Neural progenitor cell (in vitro differentiated cells): ENCODE data around the gene DIABLO.

ENCODE experiments used
- CTCF ChIP-seq: fragments of 200-600 bp; sonication (generic); IDR thresholded peaks from 2 replicates; pipeline ENCODE4 v1.5.1; 2017; ENCODE audit warnings: antibody characterized with exemption, mild to moderate bottlenecking
- EZH2 ChIP-seq: fragments of 200-600 bp; sonication (generic); IDR thresholded peaks from 2 replicates; pipeline ENCODE4 v1.6.1; 2017; ENCODE audit warnings: antibody characterized with exemption, mild to moderate bottlenecking, moderate library complexity
- EZH2phosphoT487 ChIP-seq: fragments of 200-600 bp; sonication (generic); IDR thresholded peaks from 2 replicates; pipeline ENCODE4 v1.6.1; 2017; ENCODE audit warnings: antibody characterized with exemption

DNA sequence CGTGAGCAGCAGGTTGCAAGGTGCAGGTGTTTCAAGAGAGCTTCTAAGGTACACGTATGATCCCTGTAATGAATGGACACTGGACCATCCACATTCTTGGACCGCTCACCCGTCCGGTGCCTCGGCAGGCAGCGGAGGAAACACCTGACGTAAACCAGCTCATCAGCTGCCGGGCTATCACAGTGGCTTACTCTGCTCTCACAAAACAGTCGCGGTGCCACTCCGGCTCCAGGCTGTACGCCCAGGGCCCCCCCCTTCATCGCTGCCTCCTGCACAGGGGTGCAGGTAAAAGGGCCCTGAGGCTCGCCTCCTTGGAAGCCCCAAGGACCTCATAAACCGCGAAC is 40.0 kb upstream of the DIABLO start:
- TF ChIP-seq CTCF (no peak), EZH2 (no peak), EZH2phosphoT487 (no peak)
